OCI-LY1 (cell line): ENCODE measurements around the gene SP2.

Experiments
- H2AFZ ChIP-seq: fragments of 200-600 bp; sonication (generic), shearing (Covaris generic); 2 replicates; pipeline ENCODE4 v1.6.0; 2014; ENCODE audit warnings: antibody characterized with exemption, mild to moderate bottlenecking, low read length
- H3F3A ChIP-seq: fragments of 200-600 bp; sonication (generic), shearing (Covaris generic); 2 replicates; pipeline ENCODE4 v1.6.0; 2014; ENCODE audit warnings: mild to moderate bottlenecking, antibody characterized with exemption, low read length, moderate library complexity; ENCODE audit not compliant: insufficient read depth
- H3K27ac ChIP-seq: fragments of 200-600 bp; sonication (generic); 2 replicates; pipeline ENCODE4 v1.5.1; 2014; ENCODE audit warnings: low read length, mixed run types, mild to moderate bottlenecking, low read depth; ENCODE audit not compliant: poor library complexity, severe bottlenecking
- H3K27me3 ChIP-seq: fragments of 200-600 bp; sonication (generic); 2 replicates; pipeline ENCODE4 v1.6.0; 2014; ENCODE audit warnings: antibody characterized with exemption, mild to moderate bottlenecking, low read length, moderate library complexity; ENCODE audit not compliant: insufficient read depth
- H3K36me3 ChIP-seq: fragments of 200-600 bp; sonication (generic); 2 replicates; pipeline ENCODE4 v1.6.1; 2014; ENCODE audit warnings: mild to moderate bottlenecking, antibody characterized with exemption, low read length, moderate library complexity, mixed read lengths; ENCODE audit not compliant: insufficient read depth
- H3K4me1 ChIP-seq: fragments of 200-600 bp; sonication (generic); 2 replicates; pipeline ENCODE4 v1.5.1; 2014; ENCODE audit warnings: mild to moderate bottlenecking, low read length, moderate library complexity; ENCODE audit not compliant: insufficient read depth, severe bottlenecking
- H3K4me2 ChIP-seq: fragments of 200-600 bp; sonication (generic), shearing (Covaris generic); 2 replicates; pipeline ENCODE4 v1.6.1; 2014; ENCODE audit warnings: low read length
- H3K4me3 ChIP-seq: fragments of 200-600 bp; sonication (generic); 2 replicates; pipeline ENCODE4 v1.5.1; 2014; ENCODE audit warnings: low read length, low read depth, mild to moderate bottlenecking, mixed read lengths; ENCODE audit not compliant: poor library complexity, severe bottlenecking
- H3K79me2 ChIP-seq: fragments of 200-600 bp; shearing (Covaris generic); 2 replicates; pipeline ENCODE4 v1.6.1; 2016; ENCODE audit warnings: mixed run types, low read length, mixed read lengths; ENCODE audit not compliant: insufficient read depth
- H3K9ac ChIP-seq: fragments of 200-600 bp; sonication (generic), shearing (Covaris generic); 2 replicates; pipeline ENCODE4 v1.6.1; 2014; ENCODE audit warnings: mild to moderate bottlenecking, low read length, mixed read lengths
- H3K9me2 ChIP-seq: fragments of 200-600 bp; sonication (generic), shearing (Covaris generic); 2 replicates; pipeline ENCODE4 v1.6.1; 2014; ENCODE audit warnings: low read depth, mild to moderate bottlenecking, low read length, mixed read lengths
- H3K9me3 ChIP-seq: fragments of 200-600 bp; shearing (Covaris generic); 2 replicates; pipeline ENCODE4 v1.6.1; 2014; ENCODE audit warnings: low read length, mixed read lengths
- H4K20me1 ChIP-seq: fragments of 200-600 bp; sonication (generic), shearing (Covaris generic); 2 replicates; pipeline ENCODE4 v1.6.0; 2016; ENCODE audit warnings: mild to moderate bottlenecking, low read length; ENCODE audit not compliant: insufficient read depth
- EZH2 ChIP-seq: fragments of 200-600 bp; sonication (generic), shearing (Covaris generic); IDR thresholded peaks from 2 replicates; pipeline ENCODE4 v1.8.0; 2017; ENCODE audit warnings: borderline replicate concordance, mixed run types, mild to moderate bottlenecking, antibody characterized with exemption, low read length, moderate library complexity, mixed read lengths
- TF ChIP-seq, protein P1 (sequence below): fragments of 200-600 bp; sonication (generic), shearing (Covaris generic); IDR thresholded peaks from 2 replicates; pipeline ENCODE4 v1.5.1; 2017; ENCODE audit warnings: mild to moderate bottlenecking, antibody characterized with exemption, low read length, moderate library complexity, mixed read lengths

SP2 gene

DNA sequence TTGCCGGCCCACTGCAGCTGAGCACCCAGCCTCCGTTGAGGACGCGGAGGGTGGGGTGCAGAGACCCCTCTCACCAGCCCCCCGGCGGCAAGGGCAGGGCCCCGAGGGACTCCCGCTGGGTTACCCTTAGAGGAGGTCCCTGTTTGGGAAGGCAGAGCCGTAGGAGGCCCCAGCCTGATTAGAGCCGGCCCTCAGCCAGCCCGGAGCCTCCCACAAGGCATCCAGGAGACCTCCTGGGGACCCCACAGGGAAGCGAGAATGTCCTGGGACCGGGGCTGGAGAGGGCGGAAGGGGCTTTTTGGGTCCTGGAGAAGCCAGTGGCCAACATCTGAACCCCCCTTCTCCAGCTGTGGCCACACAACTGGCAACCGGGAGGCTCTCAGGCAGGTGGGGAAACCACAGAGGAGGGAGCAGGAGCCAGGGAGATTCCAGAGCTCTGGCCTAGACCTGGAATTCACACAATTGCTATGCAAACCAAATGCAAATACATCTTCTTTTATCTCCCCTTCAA is 23.3 kb upstream of the SP2 start:
- H2AFZ ChIP-seq = no peak overlapping the region
- TF ChIP-seq EZH2 = no peak
- TF ChIP-seq, protein P1, sequence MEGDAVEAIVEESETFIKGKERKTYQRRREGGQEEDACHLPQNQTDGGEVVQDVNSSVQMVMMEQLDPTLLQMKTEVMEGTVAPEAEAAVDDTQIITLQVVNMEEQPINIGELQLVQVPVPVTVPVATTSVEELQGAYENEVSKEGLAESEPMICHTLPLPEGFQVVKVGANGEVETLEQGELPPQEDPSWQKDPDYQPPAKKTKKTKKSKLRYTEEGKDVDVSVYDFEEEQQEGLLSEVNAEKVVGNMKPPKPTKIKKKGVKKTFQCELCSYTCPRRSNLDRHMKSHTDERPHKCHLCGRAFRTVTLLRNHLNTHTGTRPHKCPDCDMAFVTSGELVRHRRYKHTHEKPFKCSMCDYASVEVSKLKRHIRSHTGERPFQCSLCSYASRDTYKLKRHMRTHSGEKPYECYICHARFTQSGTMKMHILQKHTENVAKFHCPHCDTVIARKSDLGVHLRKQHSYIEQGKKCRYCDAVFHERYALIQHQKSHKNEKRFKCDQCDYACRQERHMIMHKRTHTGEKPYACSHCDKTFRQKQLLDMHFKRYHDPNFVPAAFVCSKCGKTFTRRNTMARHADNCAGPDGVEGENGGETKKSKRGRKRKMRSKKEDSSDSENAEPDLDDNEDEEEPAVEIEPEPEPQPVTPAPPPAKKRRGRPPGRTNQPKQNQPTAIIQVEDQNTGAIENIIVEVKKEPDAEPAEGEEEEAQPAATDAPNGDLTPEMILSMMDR = no peak
- H3K27ac ChIP-seq = no peak overlapping the region
- H3K4me3 ChIP-seq = no peak overlapping the region
- H3F3A ChIP-seq = no peaks in the 10 kb centered on the region
- no peaks in the 10 kb centered on the region for H3K79me2 ChIP-seq
- no peaks in the 10 kb centered on the region for H4K20me1 ChIP-seq
- H3K4me1 ChIP-seq = no peaks in the 10 kb centered on the region
- no peaks in the 10 kb centered on the region for H3K36me3 ChIP-seq
- no peaks in the 10 kb centered on the region for H3K9me3 ChIP-seq
- no peak overlapping the region for H3K4me2 ChIP-seq
- H3K9ac ChIP-seq = no peak overlapping the region
- H3K27me3 ChIP-seq = peaks cover 10% of the 10 kb centered on the region
- H3K9me2 ChIP-seq = no peaks in the 10 kb centered on the region

DNA sequence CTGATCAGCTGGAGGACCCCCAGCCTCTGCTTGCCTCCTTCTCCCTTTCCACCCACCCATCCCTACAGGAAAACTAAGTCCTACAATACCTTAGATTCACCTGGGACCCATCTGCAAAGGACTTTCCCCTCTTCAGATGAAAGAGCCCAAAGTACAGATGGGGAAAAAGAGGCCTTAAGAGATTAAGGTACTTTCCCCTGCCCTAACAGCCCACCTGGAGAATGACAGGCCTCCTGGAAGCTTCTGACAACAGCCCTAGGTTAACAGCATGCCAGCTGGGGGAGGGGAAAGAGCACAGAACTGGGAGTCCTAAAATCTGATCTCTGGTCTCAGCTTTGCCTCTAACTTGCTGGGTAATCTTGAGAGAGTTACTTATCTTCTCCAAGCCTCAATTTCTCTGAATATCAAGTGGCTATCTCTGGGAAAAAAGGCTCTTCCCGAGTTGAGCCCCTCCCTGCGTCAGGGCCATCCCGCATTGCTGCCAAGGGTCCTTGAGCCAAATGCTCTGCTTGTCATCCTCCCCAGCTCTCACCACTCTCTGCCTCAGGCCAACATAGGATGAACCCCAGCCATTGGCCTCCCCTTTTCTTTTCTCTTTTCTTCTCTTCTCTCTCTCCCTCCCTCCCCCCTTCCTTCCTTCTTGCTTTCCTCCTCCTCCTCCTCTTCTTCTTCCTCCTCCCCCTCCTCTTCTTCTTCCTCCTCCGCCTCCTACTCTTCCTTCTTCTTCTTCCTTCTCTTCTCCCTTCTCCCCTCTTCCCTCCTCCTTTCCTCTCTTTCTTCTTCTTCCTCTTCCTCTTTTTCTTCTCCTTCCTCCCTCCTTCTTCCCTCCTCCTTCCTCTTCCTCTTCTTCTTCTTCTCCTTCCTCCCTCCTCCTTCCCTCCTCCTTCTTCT is 22.6 kb upstream of the SP2 start:
- Histone ChIP-seq H4K20me1 (no peaks in the 10 kb centered on the region), H3K9me3 (no peaks in the 10 kb centered on the region), H3K4me1 (no peaks in the 10 kb centered on the region), H2AFZ (no peak overlapping the region), H3K27me3 (peaks cover 9% of the 10 kb centered on the region), H3K9ac (no peak overlapping the region), H3K9me2 (no peaks in the 10 kb centered on the region), H3F3A (no peaks in the 10 kb centered on the region), H3K36me3 (no peaks in the 10 kb centered on the region), H3K79me2 (no peaks in the 10 kb centered on the region), H3K4me3 (no peak overlapping the region), H3K4me2 (no peak overlapping the region), H3K27ac (no peak overlapping the region)
- TF ChIP-seq EZH2 = no peak
- TF ChIP-seq, protein P1 = no peak

DNA sequence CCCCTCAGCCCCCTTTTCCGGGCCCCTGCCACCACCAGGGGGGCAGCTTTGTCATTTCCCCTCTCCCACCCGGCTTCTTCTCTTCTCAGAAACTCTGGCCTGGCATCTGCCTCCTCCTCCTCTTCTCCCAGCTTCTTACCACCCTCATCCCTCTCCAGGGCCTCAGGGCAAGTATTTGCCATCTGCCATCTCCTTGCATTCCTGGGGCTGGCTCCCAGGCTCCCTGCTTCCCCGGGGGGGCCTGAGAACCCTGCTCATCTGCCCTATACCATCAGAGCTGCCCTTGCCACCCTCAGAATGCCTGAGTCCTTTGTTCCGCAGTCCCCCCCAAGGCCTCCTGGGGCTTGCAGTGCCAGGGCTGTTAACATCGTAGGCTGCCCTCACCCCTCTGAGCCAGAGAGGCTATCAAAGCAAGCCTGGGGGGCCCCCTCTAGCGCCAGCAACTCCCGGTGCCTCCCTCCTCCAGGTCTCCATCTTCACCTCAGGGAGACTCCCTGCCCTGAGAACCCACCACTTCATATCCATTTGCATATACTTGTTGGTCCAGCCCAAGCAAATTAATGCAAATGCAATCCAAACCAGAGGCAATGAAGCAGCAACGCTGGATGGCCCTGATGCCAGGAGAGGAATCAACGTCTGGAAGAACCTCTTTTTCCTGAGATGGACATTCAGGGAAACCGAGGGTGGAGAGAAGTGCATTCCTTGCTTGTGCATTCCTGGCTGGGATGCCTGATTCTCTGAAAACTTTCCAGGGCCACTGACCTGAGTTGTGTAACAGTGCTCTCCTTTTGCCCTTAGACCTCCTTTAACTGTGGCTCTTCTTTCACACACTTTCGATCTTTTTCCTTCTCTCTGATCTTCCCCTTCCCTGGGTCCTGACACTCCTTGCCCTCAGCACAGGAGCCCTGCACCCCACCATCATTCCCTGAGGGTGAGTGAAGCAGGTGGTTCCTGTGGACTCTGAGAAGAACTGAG is 20.7 kb upstream of the SP2 start:
- no peaks in the 10 kb centered on the region for H4K20me1 ChIP-seq
- no peaks in the 10 kb centered on the region for H3F3A ChIP-seq
- H3K79me2 ChIP-seq = no peaks in the 10 kb centered on the region
- no peaks in the 10 kb centered on the region for H3K9me3 ChIP-seq
- no peak overlapping the region for H3K4me2 ChIP-seq
- H2AFZ ChIP-seq = no peak overlapping the region
- H3K27me3 ChIP-seq = no peaks in the 10 kb centered on the region; the same call in 1 of the 2 replicates
- no peak overlapping the region for H3K4me3 ChIP-seq
- H3K9me2 ChIP-seq = no peaks in the 10 kb centered on the region
- no peaks in the 10 kb centered on the region for H3K4me1 ChIP-seq
- no peak for TF ChIP-seq EZH2
- TF ChIP-seq, protein P1 = no peak
- H3K27ac ChIP-seq = no peak overlapping the region
- no peak overlapping the region for H3K9ac ChIP-seq
- H3K36me3 ChIP-seq = no peaks in the 10 kb centered on the region
